CD4-positive, alpha-beta T cell treated with Interleukin-1 beta for 1 hour (primary cell): ENCODE measurements around the gene TFPI.

Experiments
- DNase-seq, 2 donors: peaks; one replicate each; pipeline ENCODE4 v3.0.0-alpha.2; 2020 to 2022

Gene TFPI

GRCh38 chr2:187503700-187504099 is 50.5 kb downstream of the TFPI start:
- DNase-seq: no peak

- DNase-seq: no peak
Observed at GRCh38 chr2:187502467-187502866, 51.8 kb downstream of the TFPI start.

GRCh38 chr2:187500585-187501359 is 53.5 kb downstream of the TFPI start:
- DNase-seq: no peak

GRCh38 chr2:187499941-187500532 is 54.2 kb downstream of the TFPI start:
- peak; percentile 14 to 33 for DNase-seq

GRCh38 chr2:187497858-187498463 is 56.3 kb downstream of the TFPI start:
- no peak for DNase-seq

- DNase-seq: no peak
Observed at GRCh38 chr2:187497140-187497539, 57.1 kb downstream of the TFPI start.

GRCh38 chr2:187495324-187495723 is 58.9 kb downstream of the TFPI start:
- DNase-seq: no peak

- no peak for DNase-seq
Observed at GRCh38 chr2:187493877-187494568, 60.2 kb downstream of the TFPI start.

- no peak for DNase-seq
Observed at GRCh38 chr2:187493180-187493579, 61.1 kb downstream of the TFPI start.

- no peak for DNase-seq
Observed at GRCh38 chr2:187486241-187486640, 68.0 kb downstream of the TFPI start.

GRCh38 chr2:187485523-187485922 is 68.7 kb downstream of the TFPI start:
- no peak for DNase-seq

GRCh38 chr2:187483537-187483936 is 70.7 kb downstream of the TFPI start:
- no peak for DNase-seq

- no peak for DNase-seq
Observed at GRCh38 chr2:187482796-187483195, 71.4 kb downstream of the TFPI start.

- no peak for DNase-seq
Observed at GRCh38 chr2:187481543-187481942, 72.7 kb downstream of the TFPI start.

GRCh38 chr2:187478719-187479118 is 75.5 kb downstream of the TFPI start:
- no peak for DNase-seq

GRCh38 chr2:187477051-187477450 is 77.2 kb downstream of the TFPI start:
- DNase-seq: no peak

GRCh38 chr2:187475499-187476248 is 78.6 kb downstream of the TFPI start:
- DNase-seq: peak; percentile 9 to 14

GRCh38 chr2:187470698-187471097 is 83.5 kb downstream of the TFPI start:
- DNase-seq: no peak

- DNase-seq: no peak
Observed at GRCh38 chr2:187469538-187469937, 84.7 kb downstream of the TFPI start.

- no peak for DNase-seq
Observed at GRCh38 chr2:187468262-187468661, 86.0 kb downstream of the TFPI start.

GRCh38 chr2:187466129-187466792 is 88.0 kb downstream of the TFPI start:
- DNase-seq: no peak

GRCh38 chr2:187462839-187463238 is 91.4 kb downstream of the TFPI start:
- no peak for DNase-seq
